HFFc6 (cell line): ENCODE results near the gene TWSG1. TPM values are rescaled to one million over a fixed set of nuclear protein-coding genes. Genes with fewer than 3 reads are reported as not detected.

ENCODE experiments used
- DNase-seq: peaks from one replicate; pipeline ENCODE4 v3.0.0-alpha.2; 2018
- H3K27ac Mint-ChIP-seq: 2 replicates; pipeline ENCODE4 v1.8.0; 2020; ENCODE audit warnings: mild to moderate bottlenecking, mixed read lengths
- H3K27me3 Mint-ChIP-seq: 2 replicates; pipeline ENCODE4 v1.8.0; 2021; ENCODE audit warnings: mild to moderate bottlenecking, moderate library complexity, mixed read lengths; ENCODE audit not compliant: insufficient read depth
- H3K36me3 Mint-ChIP-seq: 2 replicates; pipeline ENCODE4 v1.8.0; 2021; ENCODE audit warnings: low read depth, mixed read lengths
- H3K4me1 Mint-ChIP-seq: 2 replicates; pipeline ENCODE4 v1.8.0; 2020; ENCODE audit warnings: low read depth, mixed read lengths
- H3K4me3 Mint-ChIP-seq: 2 replicates; pipeline ENCODE4 v1.8.0; 2020; ENCODE audit warnings: mild to moderate bottlenecking, moderate library complexity, mixed read lengths
- H3K9me3 Mint-ChIP-seq: 2 replicates; pipeline ENCODE4 v1.8.0; 2020; ENCODE audit warnings: mild to moderate bottlenecking, mixed read lengths
- CTCF ChIP-seq: fragments of 200-600 bp; sonication (generic); IDR thresholded peaks from 2 replicates; pipeline ENCODE4 v1.5.0; 2021; ENCODE audit warnings: antibody characterized with exemption, mild to moderate bottlenecking
- total RNA-seq, 6 experiments: library from RNA; stranded (reverse); fragmentation: NEBNext Ultra II Directional; extraction: Animal tissue kit (Norgen Biotek cat#: 25700); gene quantifications; 2 replicates in 1 of 6; 3 replicates in 5 of 6; pipeline ENCODE4 v1.2.3, GENCODE V29; 2021

The TWSG1 gene
- total RNA-seq, 6 experiments from 2014 or later = 119 to 153 (median 138) TPM

GRCh38 chr18:9356976-9357375 is 22.4 kb downstream of the TWSG1 start:
- H3K4me1 Mint-ChIP-seq = peaks cover 18% of the 10 kb centered on the region
- H3K9me3 Mint-ChIP-seq = no peaks in the 10 kb centered on the region
- H3K4me3 Mint-ChIP-seq = no peak overlapping the region
- peaks cover 32% of the 10 kb centered on the region for H3K36me3 Mint-ChIP-seq
- DNase-seq = no peak
- no peak overlapping the region for H3K27ac Mint-ChIP-seq
- no peak for TF ChIP-seq CTCF
- H3K27me3 Mint-ChIP-seq = peaks cover 2% of the 10 kb centered on the region; the same call in 1 of the 2 replicates

GRCh38 chr18:9359796-9360195 is 25.2 kb downstream of the TWSG1 start:
- peaks cover 4% of the 10 kb centered on the region for H3K27me3 Mint-ChIP-seq

GRCh38 chr18:9361191-9361590 is 26.6 kb downstream of the TWSG1 start:
- H3K27me3 Mint-ChIP-seq = peaks cover 4% of the 10 kb centered on the region

More at GRCh38 chr18:9359796-9360195, 25.2 kb downstream of the TWSG1 start:
- Mint-ChIP-seq H3K9me3 (no peaks in the 10 kb centered on the region), H3K4me3 (no peak overlapping the region), H3K4me1 (peaks cover 36% of the 10 kb centered on the region), H3K27ac (no peak overlapping the region), H3K36me3 (peaks cover 32% of the 10 kb centered on the region)
- no peak for TF ChIP-seq CTCF
- no peak for DNase-seq

GRCh38 chr18:9362869-9363268 is 28.3 kb downstream of the TWSG1 start:
- peak overlapping the region; percentile 21; the same call in 1 of the 2 replicates for H3K4me3 Mint-ChIP-seq

More at GRCh38 chr18:9361191-9361590, 26.6 kb downstream of the TWSG1 start:
- peaks cover 41% of the 10 kb centered on the region for H3K4me1 Mint-ChIP-seq
- H3K36me3 Mint-ChIP-seq = peaks cover 32% of the 10 kb centered on the region
- no peak overlapping the region for H3K27ac Mint-ChIP-seq
- no peak for TF ChIP-seq CTCF
- H3K4me3 Mint-ChIP-seq = no peak overlapping the region
- H3K9me3 Mint-ChIP-seq = no peaks in the 10 kb centered on the region
- DNase-seq = no peak

GRCh38 chr18:9364242-9364641 is 29.7 kb downstream of the TWSG1 start:
- Mint-ChIP-seq H3K4me1 (peaks cover 46% of the 10 kb centered on the region), H3K27me3 (peaks cover 4% of the 10 kb centered on the region), H3K36me3 (peaks cover 35% of the 10 kb centered on the region), H3K4me3 (no peak overlapping the region), H3K27ac (0 out of 2 replicates have a peak overlapping the region, but pooled peaks have one; percentile 16), H3K9me3 (no peaks in the 10 kb centered on the region)
- no peak for TF ChIP-seq CTCF
- DNase-seq = no peak

More at GRCh38 chr18:9362869-9363268, 28.3 kb downstream of the TWSG1 start:
- peaks cover 4% of the 10 kb centered on the region for H3K27me3 Mint-ChIP-seq
- no peaks in the 10 kb centered on the region for H3K9me3 Mint-ChIP-seq
- H3K27ac Mint-ChIP-seq = peak overlapping the region; percentile 57
- peaks cover 46% of the 10 kb centered on the region for H3K4me1 Mint-ChIP-seq
- DNase-seq = no peak
- H3K36me3 Mint-ChIP-seq = peaks cover 38% of the 10 kb centered on the region
- no peak for TF ChIP-seq CTCF
